ENCODE results near the gene SINHCAF.

SINHCAF gene

DNA sequence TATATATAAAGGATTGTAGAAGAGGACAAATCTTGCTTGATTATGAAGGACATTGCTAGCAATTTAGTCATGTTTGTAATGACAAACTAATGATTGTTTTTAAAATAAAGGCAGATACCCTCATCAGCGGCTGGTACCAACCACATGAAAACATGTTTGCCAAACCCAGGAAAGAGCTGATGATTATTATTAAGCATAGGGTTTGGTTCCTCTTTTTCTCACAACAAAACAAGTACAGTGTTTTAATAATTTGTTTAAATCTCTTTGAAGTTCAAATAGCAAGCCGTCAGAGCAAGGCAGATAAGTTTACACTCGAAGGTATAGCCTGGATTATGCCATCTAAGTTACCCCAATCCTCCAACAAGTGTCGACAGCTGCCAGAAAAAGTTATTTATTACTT lies 5.3 kb upstream of the SINHCAF start:
- DNase-seq (ENCODE audit: low read depth in 2 of 2): no peak

DNA sequence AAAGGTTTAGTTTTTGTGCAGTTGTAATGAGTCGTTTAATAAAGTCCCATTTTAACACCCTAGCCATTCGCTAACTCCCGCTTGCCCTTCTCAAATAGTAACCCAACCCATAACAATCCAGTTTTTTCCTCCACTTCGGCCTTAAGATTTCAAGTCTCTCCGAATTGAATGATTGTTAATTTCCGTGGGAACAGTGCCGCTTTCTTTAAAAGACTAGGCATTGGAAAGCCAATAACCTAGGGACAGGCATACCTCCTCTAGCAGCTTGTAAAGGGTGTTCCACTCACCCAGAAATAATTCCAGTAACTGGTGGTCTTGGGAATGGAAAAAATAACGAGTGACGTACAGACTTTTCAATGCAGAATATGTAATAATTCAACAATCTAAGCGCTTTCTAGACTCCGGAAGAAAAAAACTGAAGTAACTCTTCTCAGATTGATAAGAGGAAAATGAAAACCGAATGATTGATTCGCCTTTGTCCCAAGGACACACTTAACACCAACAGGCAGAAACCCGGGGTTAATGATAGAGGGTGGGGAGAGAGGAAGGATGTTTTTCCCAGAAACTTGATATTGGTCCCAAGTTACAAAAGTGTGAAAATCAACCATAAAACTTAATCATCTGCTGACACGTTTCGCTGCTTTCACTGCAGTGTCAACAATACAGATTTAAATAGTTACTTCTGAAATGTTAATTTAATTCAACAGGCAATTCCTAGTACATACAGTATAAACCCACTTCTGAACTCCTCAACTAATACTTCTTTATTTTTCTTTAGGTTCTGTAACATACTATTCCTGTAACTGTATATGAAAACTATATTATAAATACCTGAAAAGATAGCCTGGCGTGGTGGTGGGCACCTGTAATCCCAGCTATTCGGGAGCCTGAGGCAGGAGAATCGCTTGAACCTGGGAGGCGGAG lies 1.0 kb upstream of the SINHCAF start:
- DNase-seq (ENCODE audit: low read depth in 2 of 2): no peak

- DNase-seq (ENCODE audit: low read depth in 2 of 2): peak in 1 of 2 donors; percentile 2
Observed at GRCh38 chr12:31325524-31325875, 450 bp downstream of the SINHCAF start.

DNA sequence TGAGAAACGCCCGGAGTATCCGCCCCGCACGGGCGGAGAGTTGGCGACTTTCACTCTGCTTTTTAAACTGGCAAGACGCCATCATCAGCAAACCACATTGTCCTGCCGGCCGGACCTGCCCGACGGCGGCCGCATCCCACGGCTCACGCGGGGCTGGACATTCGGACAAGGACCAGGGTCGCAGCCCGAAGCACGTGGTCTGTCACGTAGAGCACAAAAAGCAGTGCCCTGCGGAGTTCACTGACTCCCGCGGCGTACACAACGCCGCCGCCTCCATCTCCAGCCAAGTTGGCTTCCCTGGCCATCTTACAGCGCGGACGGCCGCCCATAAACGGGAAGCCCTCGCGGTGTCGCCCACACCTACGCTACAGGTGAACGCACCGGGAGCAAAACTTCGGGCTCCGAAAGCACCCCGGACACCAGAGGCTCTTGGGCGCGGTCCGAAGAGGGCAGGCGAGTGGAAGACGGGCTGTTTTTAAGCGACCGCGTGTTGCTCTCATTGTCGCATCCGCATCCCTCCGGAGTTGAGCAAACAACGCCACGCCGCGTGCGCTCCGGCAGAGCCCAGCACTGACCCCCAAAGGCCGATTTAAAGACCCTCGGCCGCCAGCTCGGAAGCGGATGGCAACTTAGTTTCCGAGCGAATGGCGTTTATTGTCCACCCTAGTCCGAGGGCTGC lies 966 bp downstream of the SINHCAF start:
- DNase-seq (ENCODE audit: low read depth in 2 of 2): peak; percentile 4 to 22

DNA sequence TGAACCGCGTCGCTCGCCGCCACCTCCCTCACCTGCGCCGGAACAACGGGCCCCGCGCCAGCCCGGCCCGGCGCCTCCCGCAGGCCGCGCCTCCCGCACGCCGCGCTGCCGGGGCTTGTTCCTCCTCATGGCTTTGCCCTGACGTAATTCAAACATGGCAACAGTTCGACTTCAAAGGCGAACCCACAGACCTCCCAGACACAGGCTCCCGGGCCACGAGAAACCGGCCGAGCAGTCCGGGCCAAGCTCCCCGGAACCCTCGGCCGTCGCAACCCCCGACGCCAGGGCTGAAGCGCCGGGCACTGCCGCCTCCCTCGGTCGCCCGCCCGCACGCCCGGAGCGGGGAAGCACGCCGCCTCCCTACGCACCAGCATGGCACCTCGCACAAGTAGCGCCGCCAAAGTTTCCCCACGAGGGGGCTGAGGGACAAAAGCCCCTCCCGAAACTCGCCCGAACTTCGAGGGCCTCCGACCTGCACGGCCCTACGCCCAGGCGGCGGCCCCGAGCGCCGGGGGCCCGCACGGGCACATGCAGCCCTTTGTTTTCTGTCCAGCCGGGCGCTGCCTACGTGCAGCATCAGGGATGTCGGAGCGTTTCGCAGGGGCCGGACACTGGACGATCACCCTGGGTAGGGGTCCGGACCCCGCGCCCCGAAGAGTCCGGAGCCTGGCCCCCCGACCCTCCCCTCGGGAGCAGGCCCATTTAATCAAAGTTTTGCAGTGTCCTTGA lies 1.7 kb downstream of the SINHCAF start:
- peak; percentile 42 to 59 for DNase-seq (ENCODE audit: low read depth in 2 of 2)

- peak; percentile 26 to 59 for DNase-seq (ENCODE audit: low read depth in 2 of 2)
Observed at GRCh38 chr12:31323391-31324115, 2.4 kb downstream of the SINHCAF start.

- no peak for DNase-seq (ENCODE audit: low read depth in 2 of 2)
Observed at GRCh38 chr12:31322801-31323207, 3.1 kb downstream of the SINHCAF start.

DNA sequence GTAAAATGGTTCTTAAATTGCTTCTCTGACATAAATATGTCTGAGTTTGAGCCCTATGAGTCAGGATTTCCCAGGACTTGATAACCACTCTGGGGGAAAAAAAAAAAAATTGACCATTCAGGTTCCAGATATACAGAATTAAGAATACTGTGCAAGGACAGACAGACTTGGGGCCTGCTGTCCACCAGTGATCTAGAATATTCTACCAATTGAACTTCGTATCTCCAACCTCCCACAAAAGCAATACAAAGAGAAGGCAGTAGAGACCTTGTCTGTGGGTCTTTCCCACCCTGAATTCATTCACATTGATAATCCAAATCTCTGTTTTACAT lies 4.1 kb downstream of the SINHCAF start:
- no peak for DNase-seq (ENCODE audit: low read depth in 2 of 2)

- no peak for DNase-seq (ENCODE audit: low read depth in 2 of 2)
Observed at GRCh38 chr12:31321186-31321896, 4.6 kb downstream of the SINHCAF start.

GRCh38 chr12:31318657-31319269 lies 7.2 kb downstream of the SINHCAF start:
- DNase-seq (ENCODE audit: low read depth in 2 of 2): no peak

GRCh38 chr12:31317471-31318395 lies 8.2 kb downstream of the SINHCAF start:
- DNase-seq (ENCODE audit: low read depth in 2 of 2): no peak

- DNase-seq (ENCODE audit: low read depth in 2 of 2): no peak
Observed at GRCh38 chr12:31316891-31317290, 9.1 kb downstream of the SINHCAF start.

- no peak for DNase-seq (ENCODE audit: low read depth in 2 of 2)
Observed at GRCh38 chr12:31315784-31316465, 10.0 kb downstream of the SINHCAF start.

DNA sequence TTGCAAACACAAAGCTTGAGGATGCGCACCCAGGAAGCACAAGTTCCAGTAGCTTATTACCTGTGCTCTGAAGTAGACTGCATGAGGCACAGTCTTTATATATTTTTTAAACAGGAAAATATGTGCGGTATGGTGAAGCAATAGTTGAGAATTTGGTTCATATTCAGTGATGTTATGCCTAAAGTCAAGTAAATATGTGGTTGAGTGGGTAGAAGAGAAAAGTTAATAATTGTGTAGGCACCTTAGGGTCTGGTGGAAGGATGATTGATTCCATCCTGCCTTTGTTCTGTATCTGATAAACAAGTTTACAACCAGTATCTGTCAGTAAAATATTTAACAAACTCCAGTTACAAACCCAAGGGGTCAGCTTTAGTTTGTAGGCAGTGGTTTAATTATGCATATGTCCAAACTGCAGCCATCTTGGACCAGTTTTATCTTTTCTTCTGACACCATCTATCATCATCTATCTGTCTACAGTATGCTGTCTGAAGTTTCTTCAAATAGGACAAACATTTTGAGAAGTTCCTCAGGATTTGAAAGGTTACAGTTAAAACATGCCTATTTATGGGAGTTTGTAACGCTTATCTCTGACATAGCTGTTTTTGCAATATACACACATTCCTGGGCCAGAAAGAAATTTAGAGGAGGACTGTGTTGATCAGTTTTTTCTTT lies 10.8 kb downstream of the SINHCAF start:
- DNase-seq (ENCODE audit: low read depth in 2 of 2): no peak

DNA sequence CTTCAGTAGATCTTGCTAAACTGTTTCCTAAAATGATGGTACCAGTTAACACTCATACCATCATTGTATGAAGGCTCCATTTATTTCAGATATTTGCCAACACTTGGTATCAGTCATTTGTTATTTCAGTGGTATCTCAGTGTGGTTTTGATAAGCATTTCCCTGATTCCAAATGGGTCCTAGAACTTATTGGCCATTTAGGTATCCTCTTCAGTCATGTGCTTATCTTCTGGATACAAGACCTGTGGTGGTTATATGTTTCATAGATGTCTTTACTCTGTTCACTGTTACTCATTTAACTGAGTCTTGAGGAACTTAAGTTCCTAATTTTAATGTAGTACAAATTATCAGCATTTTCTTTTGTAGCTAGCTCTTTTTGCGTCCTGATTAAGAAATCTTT lies 13.5 kb downstream of the SINHCAF start:
- no peak for DNase-seq (ENCODE audit: low read depth in 2 of 2)

GRCh38 chr12:31311634-31312258 lies 14.2 kb downstream of the SINHCAF start:
- no peak for DNase-seq (ENCODE audit: low read depth in 2 of 2)

DNA sequence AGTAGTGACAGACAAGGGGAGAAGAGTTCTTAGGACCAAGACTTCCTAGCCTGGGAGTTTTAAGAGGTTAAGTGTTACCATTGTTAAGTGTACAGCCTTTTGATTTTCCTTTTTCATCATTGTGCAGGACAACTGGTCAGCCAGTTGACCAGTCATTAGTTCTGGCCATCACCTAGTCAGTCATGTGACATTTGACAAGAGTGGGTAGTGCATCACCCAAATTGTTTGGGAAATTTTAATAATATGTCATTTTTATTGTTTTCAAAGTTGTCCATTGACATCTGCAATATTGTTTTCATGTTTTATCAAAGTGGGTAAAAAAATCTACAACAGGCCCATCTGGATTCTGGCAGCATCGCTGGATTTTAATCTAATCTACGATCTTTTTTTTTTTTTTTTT lies 15.5 kb downstream of the SINHCAF start:
- no peak for DNase-seq (ENCODE audit: low read depth in 2 of 2)

- DNase-seq (ENCODE audit: low read depth in 2 of 2): no peak
Observed at GRCh38 chr12:31309279-31309678, 16.7 kb downstream of the SINHCAF start.

Measured in stimulated activated CD8-positive, alpha-beta memory T cell treated with anti-CD3 and anti-CD28 coated beads, Interleukin-15, amount 100 ng/mL, for 48 hours (primary cell).